Stimulated activated CD4-positive, alpha-beta T cell treated with anti-CD3 and anti-CD28 coated beads, Interleukin-4, amount 100 ng/mL, for 24 hours (primary cell): ENCODE results near the gene OSM.
"Not testable (repeated sequence)": the region's sequence is repeated elsewhere in the genome, so short reads cannot be mapped to it uniquely, and the experiment has no call there.

Experiments used
- DNase-seq: peaks from one replicate; pipeline ENCODE4 v3.0.0-alpha.2; 2020

The OSM gene

DNA sequence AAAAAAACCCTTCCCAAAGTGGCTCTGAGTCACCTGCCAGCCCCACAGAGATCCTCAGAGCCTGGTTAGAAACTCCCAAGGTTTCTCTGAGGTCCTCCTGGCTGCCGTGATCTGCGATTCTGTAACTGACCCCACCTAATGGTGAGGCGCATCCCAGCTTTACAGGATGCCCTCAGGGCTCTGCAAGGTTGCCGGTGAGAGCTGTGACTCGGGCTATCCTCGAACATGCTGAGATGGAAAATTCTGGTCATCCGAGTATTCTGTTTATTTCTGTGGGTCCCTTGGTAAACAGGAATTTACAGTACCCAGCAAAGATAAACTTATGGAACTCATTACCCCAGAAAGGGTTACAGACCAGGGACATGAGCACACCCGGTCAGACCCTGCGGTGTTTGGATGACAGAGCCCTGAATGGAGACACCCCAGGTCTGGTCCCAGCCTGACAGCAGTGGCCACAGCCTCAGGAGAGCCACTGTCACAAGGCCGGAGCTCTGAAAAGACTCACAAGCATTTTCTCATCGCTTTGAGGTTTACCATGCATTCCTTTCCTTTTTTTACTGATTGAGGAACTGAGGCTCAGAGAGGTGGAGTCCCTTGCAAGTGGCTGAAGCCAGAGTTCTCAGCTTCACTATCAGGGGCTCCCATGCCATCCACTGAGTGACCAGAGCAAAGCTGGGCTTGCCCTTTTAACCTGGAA lies 42.3 kb downstream of the OSM start:
- DNase-seq = no peak

GRCh38 chr22:30223303-30223702 lies 43.3 kb downstream of the OSM start:
- DNase-seq = no peak

GRCh38 chr22:30222321-30222720 lies 44.3 kb downstream of the OSM start:
- no peak for DNase-seq

DNA sequence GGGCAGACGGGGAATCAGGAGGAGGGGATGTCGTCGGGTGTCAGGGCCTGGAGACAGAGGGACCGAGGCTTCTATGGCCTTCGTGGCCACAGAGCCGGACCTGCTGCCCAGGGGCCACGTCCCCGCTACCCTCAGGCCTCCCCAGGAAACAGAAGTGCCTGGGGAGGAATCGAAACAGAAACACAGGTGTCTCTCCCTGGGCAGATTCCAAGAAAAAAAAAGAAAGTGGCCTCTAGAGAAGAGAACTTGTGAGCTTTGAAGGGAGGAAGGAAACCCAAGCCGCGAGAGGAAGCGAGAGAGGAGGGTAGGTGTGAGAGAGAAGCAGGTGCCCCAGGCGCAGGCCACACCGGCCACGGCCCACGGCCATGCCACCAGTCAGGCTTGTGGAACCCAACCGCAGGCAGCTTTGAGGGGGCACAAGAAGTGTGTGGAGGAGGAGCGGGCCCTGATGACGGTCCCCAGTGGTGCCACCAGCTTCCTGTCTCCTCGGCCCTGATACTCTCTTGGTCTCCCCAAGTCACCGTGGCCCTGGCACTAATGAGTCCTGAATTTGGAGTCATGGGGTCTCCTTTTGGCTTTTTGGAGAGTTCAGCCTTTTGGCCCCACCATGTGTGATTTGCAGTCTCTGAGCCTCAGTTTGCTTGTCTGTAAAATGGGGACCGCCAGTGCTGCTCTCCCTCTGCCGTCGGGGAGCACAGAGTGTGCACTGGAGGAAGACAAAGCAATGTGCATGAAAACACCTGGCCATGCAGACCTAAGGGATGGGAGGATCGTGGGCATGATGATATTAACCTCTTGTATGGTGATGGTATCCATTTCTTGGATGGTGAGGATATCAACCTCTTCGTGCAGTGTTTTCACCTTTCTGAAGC lies 45.3 kb downstream of the OSM start:
- DNase-seq = peak; percentile 40

DNA sequence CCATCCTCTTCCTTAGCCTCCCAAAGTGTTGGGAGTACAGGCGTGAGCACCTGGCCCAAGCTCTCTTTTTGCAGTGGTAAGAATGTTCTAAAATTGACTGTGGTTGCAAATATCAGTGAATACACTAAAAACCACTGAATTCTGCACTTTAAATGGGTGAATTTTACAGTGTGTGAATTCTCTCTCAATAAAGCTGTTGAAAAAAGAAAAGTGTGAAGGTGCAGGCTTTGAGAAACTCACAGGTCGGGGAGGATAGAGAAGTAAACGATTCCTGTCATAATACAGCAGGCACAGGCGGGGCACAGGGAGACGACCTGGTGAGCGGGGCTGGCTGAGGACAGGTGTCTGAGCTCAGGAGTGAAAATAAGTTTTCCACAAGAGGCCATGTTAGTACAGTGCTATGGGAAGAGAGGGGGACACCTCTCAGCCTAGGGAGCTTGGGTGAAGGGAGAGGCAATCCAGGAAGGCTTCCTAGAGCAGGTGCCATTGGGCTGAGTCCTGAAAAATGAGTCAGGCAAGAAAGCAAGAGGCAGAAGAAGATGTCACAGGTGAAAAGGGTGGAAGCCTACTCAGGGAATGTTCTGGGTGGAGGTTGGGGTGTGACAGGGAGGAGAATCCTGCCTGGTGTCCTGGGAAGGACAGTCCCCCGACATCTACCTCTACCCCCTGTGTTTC lies 46.2 kb downstream of the OSM start:
- DNase-seq = no peak

- no peak for DNase-seq
Measured at GRCh38 chr22:30219668-30220278, 46.9 kb downstream of the OSM start.

GRCh38 chr22:30219049-30219654 lies 47.5 kb downstream of the OSM start:
- no peak for DNase-seq

DNA sequence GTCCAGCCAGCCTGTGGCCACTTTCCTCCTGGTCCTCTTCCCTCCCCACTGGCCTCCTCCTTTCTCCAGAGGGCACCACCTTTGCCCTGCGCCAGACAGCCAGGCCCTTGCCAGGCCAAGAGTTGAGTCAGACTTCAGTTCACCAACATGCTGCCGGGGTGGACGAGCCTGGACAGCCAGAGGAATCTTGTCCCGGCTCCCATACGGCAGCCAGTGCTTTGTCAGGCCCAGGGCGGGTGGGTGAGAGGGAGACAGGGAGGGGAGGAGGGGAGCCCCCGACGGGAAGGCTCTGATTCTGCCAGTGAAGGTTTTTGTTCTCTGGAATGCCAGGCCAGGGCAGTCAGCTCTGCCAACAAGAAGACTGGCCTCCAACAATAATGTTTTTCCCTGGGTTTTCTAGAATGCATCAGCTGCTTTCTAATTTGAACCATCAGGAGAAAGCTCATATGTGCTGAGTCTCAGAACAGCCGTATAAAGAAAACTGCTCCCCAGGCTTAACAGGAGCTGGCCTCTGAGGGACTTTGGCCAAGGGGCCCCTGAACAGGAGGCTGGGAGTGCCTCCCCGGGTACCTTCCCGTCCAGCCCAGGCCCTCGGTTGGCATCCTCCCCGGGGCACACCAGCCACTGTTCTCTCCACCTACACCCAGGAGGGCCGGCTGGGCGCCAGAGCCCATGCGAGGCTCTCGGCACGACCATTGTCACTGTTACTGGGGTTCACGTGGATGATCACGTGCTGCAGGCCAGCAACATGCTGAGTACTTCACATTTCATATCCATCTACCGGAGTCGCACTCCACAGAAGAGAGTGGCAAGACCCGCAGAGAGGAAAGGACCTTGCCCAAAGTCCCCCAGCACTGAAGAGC lies 48.7 kb downstream of the OSM start:
- DNase-seq = no peak

DNA sequence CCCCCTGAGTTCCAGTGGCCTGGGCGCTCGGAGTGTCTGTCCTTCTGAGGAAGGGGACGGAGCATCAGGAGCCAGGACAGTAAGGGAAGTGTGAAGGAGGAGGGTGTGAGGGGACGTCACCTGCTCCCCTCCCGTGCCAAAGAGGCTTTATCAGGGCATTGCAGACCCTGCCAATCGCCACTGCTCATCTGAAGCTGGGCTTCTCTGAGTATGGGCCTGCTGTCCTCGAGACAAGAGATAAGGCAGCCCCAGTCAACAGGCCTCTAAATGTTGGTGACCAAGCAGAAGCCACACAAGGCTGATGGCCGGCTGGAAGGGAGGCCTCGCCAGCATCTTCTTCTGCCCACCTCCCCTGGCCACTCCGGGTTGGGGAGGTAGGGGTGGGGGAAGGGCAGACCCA lies 49.9 kb downstream of the OSM start:
- DNase-seq = no peak

DNA sequence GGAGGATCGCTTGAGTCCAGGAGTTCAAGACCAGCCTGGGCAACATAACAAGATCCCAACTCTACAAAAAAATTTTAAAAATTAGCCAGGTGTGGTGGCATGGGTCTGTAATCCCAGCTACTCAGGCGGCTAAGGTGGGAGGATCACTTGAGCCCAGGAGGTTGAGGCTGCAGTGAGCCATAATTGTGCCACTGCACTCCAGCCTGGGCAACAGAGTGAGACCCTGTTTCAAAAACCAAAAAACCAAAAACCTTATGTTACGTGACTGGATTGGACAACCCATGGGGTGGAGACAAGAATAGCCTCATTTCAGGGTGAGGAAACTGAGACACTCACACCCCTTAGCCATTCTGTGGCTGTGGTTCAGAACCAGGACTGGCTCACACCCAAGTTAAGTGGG lies 50.4 kb downstream of the OSM start:
- DNase-seq = not testable (repeated sequence)

DNA sequence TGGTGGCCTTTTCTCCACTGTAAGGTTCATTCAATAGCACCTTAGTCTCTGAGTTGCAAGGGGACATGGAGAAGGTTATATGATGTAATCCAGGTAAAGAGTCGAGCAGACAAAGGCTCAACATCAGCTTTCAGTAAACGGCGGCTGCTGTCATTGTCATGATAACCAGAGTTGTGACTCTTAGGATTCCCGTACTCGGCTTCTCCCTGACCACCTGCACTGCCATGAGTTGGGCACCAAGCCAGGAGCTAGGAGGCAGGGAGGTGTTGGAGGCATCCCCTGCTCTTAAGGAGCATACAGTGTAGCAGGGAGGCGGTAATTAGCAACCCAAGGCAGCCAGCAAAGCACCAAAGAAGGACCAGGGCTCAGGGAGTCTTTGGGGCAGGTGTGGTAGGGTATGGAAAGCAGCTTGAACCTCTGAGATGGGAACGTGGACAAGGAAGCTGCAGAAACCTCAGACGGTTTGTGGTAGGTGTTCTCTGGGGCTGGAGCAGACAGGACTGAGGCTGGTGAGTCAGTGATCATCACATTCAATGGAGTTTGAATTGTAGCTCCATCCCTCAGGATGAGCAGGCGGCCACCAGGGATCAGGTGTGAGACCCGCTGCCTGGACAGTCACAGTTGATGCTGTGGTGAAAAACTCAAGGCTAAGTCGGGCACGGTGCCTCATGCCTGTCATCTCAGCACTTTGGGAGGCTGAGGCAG lies 51.8 kb downstream of the OSM start:
- DNase-seq = no peak

GRCh38 chr22:30212996-30213441 lies 53.6 kb downstream of the OSM start:
- no peak for DNase-seq
